Body of pancreas (tissue), 4 donors: ENCODE data around the gene ZNF787.

Source experiments
- CTCF ChIP-seq, 7 experiments: fragments of 450-650 bp in 4 of 7; fragments of 200-600 bp in 3 of 7; sonication (generic) in 3 of 7; IDR thresholded peaks; one replicate each; pipeline ENCODE4 v1.5.1; 2016 to 2019; ENCODE audit warnings: antibody characterized with exemption in 7 of 7
- POLR2A ChIP-seq, 3 donors: fragments of 450-650 bp; IDR thresholded peaks; one replicate each; pipeline ENCODE4 v1.6.1; 2016; ENCODE audit warnings: antibody characterized with exemption in 3 of 3, mild to moderate bottlenecking in 2 of 3

GRCh38 chr19:56138069-56138468 is 17.0 kb upstream of the ZNF787 start:
- TF ChIP-seq POLR2A (IDR thresholded peaks at IDR 0.05): peak in 1 of 3 donors; percentile 10
- no peak for TF ChIP-seq CTCF (IDR thresholded peaks at IDR 0.05)
